GM12874 (cell line): ENCODE measurements around the gene ZNF407.

Experiments
- TF ChIP-seq, protein P1 (sequence below): IDR thresholded peaks from 2 replicates; pipeline ENCODE4 v1.5.1; 2011; ENCODE audit warnings: low read depth, mild to moderate bottlenecking, control low read depth, low read length, moderate library complexity; ENCODE audit not compliant: insufficient read depth

Gene ZNF407

DNA sequence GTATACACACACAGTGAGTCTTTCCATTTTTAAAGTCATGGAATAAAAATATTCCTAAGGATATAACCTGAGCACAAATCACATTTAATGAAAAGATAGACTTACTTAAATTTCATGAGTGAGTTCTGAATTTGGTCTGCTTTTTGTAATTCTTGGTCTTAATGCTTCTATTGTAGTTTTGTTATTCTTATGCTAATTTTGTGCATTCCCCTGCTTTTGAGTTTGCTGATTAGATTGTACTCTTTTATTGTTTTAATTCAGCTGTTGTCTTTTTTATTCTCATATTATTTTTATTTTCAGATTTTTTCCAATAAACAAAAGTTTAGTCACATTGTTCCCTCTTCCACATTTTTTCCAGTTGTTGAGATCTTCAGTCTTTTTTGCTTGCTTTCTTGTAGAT, 202.4 kb downstream of the ZNF407 start:
- TF ChIP-seq, protein P1, sequence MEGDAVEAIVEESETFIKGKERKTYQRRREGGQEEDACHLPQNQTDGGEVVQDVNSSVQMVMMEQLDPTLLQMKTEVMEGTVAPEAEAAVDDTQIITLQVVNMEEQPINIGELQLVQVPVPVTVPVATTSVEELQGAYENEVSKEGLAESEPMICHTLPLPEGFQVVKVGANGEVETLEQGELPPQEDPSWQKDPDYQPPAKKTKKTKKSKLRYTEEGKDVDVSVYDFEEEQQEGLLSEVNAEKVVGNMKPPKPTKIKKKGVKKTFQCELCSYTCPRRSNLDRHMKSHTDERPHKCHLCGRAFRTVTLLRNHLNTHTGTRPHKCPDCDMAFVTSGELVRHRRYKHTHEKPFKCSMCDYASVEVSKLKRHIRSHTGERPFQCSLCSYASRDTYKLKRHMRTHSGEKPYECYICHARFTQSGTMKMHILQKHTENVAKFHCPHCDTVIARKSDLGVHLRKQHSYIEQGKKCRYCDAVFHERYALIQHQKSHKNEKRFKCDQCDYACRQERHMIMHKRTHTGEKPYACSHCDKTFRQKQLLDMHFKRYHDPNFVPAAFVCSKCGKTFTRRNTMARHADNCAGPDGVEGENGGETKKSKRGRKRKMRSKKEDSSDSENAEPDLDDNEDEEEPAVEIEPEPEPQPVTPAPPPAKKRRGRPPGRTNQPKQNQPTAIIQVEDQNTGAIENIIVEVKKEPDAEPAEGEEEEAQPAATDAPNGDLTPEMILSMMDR, result no peak

DNA sequence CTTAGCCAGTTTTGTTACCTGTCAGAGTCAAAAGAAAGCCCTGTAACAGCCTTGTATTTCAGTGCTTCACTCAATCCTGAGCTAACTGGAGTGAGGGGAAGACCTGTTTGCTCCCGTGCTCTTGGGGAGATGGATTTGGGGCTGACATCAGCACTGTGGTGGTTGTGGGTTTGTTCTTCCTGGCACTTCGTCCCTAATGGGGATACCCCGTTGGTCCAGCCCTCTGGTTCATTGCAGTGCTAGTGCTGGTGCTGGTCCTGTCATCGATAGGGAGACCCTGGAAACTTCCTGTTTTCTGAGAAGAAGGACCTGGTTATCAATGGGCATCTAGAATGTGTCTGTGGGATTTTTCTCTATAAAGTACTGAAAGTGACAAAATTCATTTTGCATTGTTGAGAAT, 205.4 kb downstream of the ZNF407 start:
- TF ChIP-seq, protein P1, result no peak

GRCh38 chr18:74803769-74804168, 206.1 kb downstream of the ZNF407 start:
- TF ChIP-seq, protein P1, result no peak

- TF ChIP-seq, protein P1, result no peak
Measured at GRCh38 chr18:74804677-74805076, 207.0 kb downstream of the ZNF407 start.

DNA sequence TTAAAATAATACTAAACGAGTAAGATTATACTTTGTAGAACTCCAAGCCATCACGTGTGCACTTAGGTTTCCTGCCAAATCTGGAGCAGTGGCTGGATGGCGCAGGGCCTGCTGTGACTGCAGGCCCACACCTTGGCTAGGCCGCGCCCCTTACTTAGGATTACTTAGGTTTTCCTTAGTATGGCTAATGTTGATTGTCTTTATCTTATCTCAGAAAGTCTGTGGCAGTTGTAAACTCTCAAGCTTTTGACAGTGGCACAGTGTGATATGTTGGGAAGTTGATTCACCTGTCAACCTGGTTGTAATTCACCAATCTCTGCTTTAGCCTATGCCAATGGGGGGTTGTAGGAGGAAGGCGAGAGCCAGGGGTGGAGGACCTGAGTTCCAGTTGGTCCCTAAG, 208.4 kb downstream of the ZNF407 start:
- TF ChIP-seq, protein P1, result no peak

DNA sequence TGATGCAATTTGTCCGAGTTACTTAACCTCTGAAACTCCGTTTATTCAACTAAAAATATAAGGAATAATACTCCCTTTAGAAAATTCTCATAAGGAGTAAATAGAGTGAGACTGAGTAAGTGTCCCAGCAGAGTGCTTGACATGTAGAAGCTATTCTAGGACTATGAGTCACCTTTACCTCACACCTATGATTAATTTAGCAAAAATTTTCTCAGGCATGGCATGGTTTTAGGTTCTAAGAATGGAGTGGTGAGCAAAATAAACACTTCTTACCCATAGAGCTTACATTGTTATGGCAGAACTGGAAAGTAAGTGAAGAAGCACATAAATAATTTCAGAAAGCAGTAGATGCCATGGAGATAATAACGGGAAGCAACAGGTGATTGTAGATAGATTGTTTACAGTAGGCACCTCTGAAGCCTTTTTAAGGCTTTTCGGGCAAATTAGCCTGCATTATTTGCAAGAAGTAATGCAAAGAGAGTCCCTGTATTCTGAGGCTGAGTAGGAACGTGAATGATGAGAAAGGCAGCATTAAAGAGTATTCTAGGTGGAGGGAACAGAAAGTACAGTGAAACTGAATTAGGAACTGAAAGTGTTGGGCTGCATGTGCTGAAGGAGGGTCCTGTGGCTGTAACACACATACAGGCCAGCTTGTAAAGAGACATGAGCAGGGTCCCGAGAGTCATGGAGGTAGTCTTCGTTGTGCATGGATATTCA, 209.2 kb downstream of the ZNF407 start:
- TF ChIP-seq, protein P1, result no peak

DNA sequence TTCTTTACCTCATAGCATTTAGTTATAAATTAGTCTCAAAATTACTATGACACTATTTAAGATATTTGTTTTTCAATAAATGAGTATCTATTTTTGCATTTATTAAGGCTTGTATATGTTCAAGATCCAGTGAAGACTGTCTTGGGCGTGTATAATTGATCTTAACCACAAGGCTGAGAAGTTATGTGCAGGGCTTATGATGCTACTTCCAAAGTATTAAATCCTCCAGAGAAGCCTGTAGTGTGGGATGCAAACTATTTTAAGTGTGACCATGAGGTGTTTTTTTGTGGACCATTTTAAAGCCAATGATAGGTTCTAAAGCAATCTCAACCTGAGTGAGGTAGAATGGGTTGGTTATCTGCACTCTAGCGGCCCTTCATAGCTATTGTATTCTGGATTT, 219.9 kb downstream of the ZNF407 start:
- TF ChIP-seq, protein P1, result no peak
